NCI-H2227 treated with DMSO at 0.1 percent for 48 hours (cell line): ENCODE results near the gene FOXK2.
"Not testable (repeated sequence)": the region's sequence is repeated elsewhere in the genome, so short reads cannot be mapped to it uniquely, and the experiment has no call there.

ENCODE experiments used
- DNase-seq: peaks from one replicate; lab custom pipeline; 2025; lab: John Stamatoyannopoulos, UW

FOXK2 gene

DNA sequence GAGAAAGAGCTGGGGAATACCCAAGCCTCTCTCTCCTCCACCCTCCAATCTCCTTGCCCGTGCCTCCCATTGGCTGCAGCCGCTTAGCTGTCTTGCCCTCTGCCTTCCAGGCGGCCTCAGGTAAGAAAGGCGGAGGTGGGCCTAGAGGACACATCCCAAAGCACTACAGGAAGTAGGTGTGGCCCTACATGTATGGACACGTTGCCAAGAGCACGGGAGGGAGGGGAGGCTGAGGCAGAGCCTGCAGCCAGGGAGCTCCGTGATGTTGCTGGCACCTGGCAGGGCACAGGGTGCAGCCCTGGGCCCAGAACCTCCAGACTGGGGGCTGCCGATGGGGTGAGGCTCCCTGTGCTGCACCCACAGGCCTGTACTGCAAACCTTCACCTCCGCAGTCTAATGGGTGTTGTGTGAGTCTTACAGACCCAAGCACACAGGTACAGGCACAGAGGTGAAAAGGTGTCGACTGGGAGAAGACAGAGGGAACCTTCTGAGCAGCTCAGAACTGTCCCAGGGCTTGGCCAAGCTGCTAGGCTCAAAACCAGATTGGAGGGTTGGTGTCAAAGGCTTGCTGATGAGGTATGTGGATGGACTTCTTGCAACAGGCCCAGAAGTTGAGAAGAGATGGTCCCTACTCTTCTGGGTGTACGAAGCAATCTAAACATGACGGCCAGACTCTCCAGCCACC is 23.5 kb upstream of the FOXK2 start:
- no peak for DNase-seq

DNA sequence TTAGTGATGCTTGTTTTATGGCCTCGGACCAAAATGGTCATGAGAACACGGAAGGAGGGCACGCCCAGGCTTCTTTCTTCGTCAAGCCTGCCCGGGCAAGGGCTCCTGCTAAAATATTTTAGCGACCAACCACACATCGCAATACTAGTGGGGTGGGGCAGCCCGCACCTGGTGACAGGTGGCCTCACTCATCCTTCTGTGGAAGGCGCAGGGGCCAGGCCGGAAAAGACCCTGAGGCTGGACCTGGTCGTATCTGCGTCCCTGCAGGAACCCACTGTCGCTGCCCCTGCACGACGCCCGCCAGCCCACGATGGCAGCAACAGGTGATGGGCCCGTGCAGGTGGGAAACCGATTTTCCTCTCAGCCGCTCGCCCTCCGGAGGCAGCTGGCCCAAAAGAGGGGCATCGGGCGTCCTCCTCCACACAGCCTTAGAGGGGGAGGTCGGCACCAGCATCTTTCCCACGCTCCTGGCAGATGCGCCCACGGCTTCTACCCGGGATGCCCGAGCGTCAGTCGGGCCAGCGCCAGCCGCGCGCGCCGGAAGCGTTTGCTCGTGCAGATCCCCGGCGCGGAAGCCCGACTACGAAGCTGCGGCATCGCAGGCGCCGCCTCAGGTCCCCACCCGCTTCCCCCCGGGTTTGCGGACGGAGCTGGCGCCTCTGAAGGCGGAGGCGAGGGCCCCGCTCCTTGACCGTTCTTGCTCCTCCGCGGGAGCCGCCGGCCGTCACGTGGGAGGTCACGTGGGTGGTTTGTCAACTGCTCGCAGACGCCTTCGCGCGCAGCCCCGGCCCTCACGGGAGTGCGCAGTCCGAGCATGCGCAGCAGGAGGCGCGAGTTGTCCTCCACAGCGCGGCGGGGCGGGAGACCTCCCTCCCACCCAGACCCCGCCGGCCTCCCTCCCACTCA is 22.8 kb upstream of the FOXK2 start:
- peak; percentile 91 for DNase-seq

DNA sequence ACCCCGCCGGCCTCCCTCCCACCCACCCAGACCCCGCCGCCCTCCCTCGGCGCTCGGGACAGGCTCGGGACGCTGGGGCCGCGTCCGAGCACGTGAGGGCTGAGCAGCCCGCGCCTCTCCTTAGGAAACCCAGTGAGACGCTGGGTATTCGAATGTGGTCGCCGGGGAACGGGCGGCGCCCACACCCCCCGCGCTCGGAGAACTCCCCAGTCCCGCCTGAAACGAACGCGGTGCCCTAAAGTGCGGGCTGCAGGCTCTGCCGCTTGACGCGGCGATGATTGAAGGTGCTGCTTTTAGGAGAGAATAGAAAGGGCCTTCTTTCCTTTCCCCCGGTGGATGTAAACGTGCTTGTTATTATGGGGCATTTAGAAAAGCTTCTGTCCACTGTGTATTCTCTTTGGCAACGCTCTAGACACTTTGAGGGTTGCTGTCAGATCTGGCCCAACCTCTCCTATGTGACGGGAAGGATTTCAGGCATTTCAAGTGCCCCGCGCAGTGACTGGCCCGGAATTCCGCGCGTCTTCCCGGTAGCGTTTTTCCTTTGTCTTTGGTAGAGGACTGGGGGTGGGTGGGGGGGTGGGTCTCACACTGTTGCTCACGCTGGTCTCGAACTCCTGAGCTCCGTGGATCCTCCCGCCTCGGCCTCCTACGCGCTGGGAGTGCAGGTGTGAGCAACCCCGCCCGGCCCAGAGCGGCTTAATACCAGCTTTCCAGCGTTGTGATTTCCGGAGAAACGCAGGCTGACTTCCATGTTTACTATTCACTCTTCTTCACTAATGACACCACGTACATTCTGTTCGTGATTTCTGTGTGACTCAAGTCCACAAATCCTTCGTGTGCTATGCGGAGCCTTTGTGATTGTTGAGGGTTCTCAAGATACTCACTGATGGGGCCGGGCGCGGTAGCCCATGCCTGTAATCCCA is 21.8 kb upstream of the FOXK2 start:
- DNase-seq: peak; percentile 71

DNA sequence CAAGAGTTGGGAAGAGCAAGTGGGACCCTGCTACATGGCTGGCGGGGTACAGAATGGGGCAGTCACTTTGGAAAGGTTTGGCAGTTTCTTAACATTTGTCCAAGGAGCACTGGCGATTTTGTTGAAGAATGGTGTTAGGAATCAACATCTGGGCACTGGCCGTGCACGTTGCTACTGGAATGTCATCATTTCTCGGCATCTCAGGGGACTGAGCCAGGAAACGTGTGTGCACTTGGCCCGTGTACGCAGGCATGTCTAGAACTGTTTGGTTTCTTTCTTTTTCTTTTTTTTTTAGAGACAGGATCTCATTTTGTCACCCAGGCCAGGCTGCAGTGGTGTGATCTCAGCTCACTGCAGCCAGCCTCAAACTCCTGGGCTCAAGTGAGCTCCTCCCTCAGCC is 17.3 kb upstream of the FOXK2 start:
- DNase-seq: no peak

DNA sequence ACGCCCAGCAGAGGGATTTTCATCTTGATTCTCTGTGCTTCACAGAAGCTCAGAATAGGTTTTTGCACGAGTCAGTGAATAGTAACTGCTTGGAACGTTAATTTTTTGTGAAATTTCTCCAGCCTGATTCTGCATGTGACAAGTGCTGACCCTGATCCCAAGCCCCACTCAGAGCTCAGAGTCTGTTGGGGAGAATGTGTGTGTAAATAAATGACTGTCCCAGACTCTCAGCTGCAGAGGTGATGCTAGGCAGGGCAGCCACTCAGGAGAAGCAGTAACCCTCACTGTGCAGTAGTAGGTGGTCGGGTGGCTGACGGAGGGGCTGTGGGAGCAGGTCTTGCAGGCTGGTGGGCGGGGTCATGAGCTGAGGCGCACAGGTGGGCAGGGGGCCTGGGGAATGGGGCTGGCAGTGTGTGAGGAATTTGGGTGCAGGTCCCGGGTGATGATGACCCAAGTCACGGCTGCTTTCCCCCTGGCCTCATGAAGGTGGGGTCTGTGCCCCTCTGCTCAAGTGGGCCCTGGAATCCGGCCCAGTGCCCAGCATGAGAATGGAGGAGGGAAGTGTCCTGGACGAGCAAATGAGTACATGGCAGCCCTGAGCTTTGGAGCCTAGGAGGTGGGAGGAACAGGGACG is 16.3 kb upstream of the FOXK2 start:
- no peak for DNase-seq

DNA sequence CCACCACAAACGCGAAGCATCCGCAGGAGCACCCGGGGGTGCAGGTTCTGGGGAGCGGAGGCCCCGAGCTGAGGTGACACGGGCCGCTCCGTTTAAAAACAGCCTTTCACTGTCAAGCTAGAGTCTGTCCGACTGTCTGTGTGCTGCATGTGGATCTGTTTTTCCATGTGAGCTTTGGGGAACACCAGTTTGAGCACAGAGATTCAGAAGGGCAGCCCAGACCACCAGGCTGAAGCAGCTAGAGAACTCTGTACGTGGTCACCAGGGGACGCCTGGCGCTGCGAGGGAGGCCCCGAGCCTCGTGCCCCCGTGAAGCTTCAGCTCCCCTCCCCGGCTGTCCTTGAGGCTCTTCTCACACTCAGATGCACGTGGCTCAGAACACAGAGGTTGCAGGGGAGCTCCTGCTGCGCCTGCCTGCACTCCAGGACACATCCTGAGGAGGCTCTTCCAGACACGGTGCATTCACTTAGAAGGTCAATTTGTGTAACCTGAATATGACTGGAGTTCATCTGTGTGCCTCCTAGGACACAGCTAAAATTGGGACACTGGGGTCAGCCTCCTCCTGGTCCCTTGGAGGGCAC is 15.7 kb upstream of the FOXK2 start:
- DNase-seq: no peak

DNA sequence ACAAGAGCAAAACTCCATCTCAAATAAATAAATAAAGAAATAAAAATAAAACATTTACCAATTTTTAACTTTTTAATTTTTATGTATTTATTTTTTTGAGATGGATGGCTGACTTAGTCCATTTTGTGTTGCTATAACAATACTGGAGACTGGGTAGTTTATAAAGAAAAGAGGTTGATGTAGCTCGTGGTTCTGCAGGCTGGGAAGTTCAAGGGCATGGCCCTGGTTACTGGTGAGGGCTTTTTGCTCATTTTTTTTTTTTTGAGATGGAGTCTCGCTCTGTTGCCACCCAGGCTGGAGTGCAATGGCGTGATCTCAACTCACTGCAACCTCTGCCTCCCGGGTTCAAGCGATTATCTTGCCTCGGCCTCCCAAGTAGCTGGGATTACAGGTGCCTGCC is 14.2 kb upstream of the FOXK2 start:
- DNase-seq: no peak

DNA sequence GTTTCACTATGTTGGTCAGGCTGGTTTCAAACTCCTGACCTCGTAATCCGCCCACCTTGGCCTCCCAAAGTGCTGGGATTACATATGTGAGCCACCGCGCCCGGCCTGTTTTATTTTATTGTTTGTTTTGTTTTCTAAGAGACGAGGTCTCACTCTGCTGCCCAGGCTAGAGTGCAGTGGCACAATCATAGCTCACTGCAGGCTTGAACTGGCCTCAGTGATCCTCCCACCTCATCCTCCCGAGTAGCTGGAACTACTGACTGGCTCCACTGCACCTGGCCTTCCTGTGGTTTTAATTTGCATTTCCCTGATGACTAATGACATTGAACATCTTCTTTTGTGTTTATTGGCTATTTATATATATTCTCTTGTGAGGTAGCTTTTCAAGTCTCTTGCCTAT is 13.1 kb upstream of the FOXK2 start:
- DNase-seq: not testable (repeated sequence)

DNA sequence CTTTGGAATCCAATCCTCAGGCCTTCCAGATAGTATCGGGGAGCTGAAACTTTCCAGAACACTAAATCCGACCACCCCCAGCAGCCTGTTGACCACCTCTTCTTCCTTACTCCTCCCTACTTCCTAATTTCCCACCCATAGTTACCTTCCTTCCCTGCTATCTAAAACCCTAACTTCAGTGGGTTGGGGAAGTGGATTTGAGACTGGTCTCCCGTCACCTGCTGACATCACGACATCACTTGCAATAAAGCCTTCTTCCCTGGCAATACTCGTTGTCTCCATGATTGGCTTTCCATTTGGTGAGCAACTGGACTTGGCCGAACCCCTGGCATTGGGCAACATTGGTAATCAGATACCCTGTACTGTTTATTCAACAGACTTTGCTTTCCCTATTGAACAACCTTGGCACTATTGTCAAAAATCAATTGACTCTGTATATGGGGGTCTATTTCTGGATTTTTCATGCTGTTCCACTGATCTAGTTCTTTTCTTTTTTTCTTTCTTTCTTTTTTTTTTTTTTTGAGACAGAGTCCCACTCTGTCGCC is 11.8 kb upstream of the FOXK2 start:
- no peak for DNase-seq

DNA sequence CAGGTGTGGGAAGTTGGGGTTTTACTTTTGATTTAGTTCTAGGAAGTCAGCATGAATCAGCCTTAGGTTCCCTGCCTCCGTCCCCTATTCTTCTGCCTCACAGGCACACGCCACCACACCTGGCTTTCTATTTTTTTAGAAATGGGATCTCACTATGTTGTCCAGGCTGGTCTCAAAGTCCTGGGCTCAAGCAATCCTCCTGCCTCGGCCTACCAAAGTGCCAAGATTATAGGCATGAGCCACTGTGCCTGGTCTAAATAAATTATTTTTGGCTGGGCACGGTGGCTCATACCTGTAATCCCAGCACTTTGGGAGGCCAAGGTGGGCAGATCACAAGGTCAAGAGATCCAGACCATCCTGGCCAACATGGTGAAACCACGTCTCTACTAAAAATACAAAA is 7.9 kb upstream of the FOXK2 start:
- not testable (repeated sequence) for DNase-seq

DNA sequence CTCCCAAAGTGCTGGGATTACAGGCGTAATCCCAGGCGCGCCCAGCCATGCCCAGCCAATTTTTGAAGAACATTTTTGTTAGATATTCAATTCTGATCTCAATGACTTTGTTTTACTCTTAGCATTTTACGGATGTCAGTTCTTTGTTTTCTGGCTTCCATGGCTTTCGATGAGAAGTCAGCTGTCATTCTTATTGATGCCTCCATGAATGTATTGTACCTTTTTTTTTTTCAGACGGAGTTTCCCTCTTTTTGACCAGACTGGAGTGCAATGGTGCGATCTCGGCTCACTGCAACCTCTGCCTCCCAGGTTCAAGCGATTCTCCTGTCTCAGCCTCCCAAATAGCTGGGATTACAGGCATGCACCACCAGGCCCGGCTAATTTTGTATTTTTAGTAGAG is 5.7 kb upstream of the FOXK2 start:
- not testable (repeated sequence) for DNase-seq

DNA sequence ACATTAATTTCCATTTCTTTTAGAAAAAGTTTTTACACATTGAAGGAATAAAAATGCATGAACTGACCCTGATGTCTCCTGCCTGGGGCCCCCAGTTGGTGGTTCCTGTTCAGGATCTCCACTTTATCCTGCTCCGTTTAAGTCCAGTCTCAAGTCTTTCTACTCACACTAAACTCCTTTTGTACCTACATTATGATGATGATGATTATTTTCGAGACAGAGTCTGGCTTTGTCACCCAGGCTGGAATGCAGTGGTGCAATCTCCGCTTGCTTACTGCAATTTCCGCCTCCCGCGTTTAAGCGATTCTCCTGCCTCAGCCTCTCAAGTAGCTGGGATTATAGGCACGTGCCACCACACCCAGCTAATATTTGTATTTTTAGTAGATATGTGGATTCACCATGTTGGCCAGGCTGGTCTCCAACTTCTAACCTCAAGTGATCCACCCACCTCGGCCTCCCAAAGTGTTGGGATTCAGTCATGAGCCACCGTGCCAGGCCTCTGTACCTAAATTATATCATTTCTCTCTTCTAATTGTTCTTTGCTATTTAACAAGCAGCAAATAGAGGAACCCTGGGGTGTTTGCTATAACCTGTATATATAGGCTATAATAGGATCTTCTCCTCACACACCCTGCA is 2.2 kb upstream of the FOXK2 start:
- DNase-seq: no peak

DNA sequence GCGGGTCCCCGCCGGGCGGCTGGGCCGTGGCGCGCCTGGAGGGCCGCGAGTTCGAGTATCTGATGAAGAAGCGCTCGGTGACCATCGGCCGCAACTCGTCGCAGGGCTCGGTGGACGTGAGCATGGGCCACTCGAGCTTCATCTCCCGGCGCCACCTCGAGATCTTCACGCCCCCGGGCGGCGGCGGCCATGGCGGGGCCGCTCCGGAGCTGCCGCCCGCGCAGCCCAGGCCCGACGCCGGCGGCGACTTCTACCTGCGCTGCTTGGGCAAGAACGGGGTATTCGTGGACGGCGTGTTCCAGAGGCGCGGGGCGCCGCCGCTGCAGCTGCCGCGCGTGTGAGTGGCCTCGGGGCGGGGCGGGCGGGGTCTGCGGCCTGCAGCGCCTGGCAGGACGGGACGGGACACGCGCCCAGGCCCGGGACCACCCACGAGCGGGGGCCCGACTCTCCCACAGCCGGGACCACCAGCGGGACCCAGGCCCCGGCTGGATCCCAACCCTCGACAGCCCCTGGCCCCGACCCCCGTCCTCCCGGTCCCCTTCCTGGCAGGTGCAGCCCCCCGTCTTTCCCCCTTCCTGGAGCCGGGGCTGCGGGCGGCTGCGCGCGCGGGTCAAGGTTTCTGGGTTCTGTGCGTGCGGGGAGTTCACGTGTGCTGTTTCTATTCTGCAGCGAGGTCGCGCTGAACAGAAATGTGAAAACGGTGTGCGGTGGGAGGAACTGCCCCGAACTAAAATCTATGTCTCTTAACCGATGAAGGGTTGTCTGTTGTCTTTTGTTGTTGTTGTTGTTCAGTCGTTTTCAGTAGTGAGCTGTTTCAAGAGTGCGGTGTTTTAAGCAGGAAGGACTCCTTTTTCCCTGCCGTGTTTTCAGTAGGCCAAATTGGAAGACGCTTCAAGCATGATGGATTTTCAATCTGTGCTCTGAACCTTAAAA is 705 bp downstream of the FOXK2 start:
- no peak for DNase-seq

DNA sequence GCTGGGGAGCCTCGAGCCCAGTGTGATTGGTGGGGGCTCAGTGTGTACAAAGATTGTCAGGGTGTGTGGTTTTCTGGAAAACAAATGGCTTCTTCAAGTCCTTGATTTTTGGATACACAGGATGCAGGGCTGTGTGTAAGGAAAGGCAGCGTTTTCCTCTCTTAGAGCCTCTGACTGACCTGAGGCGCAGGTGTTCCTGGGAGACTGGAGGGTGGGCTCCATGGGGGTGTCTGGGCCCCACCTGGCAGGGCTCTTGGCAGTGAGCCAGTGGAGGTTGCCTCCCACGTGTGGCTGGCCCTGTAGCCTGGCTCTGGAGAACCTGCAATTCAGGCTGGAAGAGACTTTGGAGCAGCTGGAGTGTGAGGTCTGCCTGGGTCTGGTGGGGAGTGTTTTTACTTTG is 5.0 kb downstream of the FOXK2 start:
- no peak for DNase-seq

DNA sequence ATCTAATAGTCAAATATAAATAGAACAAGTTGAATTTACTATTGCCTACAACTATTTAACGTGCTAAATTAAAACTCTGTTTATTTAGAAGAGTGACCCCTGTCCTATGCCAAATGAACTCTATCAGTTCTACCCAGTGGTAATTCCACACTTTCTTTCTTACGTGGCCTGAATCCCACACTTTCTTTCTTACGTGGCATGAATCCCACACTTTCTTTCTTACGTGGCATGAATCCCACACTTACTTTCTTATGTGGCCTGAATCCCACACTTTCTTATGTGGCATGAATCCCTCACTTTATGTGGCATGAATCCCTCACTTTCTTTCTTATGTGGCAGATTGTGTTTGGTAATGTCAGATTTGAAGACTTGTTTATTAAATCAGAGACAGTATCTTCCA is 6.2 kb downstream of the FOXK2 start:
- DNase-seq: no peak

DNA sequence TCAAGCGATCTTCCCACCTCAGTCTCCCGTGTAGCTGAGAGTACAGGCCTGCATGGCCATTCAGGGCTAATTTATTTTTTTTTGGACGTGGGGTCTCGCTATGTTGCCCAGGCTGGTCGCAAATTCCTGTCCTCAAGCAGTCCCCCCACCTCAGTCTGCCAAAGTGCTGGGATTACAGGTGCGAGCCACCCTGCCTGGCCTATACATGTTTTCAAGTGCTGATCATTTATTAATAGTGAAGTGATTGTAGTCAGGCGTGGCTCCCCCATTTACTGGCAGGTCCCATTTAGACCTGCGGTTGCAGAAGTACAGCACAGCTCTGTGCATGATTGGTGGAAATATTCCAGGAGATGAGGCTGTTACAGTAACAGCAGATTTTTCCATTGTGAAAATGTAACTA is 8.4 kb downstream of the FOXK2 start:
- no peak for DNase-seq

DNA sequence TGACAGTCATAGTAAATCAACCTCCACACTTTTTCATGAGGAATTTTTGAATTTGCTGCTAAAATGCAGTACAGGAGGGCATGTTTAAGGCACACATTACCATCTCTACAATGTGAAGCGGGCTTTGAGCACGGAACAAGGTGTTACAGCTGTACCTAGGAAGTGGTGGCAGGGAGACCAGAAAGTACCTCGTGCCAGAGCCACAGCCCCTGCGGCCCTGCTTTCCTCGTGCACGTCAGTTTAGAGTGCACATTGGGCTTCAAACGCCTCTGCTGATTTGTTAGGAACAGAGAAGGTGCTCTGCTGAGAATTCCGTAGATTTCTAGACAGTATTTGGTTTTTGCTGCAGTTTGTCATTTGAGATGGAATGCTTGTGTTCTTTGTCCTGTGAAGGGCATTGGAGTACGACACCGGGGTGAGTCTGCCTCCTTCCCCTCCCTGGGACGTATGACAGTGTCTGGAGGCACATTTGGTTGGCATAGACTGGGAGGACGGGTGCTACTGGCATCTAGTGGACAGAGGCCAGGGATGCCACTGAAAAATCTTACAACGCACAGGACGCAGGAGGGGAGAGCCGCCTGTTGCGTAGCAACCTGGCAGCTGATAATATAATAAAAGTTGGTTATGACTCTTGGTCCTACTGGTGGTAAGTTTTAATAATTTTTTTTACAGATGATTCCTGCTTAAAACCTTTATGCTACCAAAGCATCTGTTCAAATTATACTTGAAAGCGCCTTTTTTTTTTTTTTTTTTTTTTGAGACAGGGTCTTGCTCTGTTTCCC is 9.1 kb downstream of the FOXK2 start:
- peak; percentile 41 for DNase-seq

DNA sequence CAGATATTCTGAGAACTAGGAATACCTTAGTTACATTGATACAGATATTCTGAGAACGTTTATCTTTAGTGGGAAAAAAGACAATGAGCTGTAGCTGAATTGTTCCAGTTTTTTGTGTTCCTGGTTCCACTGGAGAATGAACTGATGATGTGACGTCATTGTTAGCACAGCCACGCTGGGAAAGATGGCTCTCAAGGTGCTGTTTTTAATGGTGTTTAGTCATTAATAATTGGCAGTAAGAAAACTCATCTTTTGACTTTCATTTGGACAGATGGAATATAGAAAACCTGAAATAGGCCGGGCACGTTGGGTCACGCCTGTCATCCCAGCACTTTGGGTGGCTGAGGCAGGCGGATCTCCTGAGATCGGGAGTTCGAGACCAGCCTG is 10.4 kb downstream of the FOXK2 start:
- no peak for DNase-seq

DNA sequence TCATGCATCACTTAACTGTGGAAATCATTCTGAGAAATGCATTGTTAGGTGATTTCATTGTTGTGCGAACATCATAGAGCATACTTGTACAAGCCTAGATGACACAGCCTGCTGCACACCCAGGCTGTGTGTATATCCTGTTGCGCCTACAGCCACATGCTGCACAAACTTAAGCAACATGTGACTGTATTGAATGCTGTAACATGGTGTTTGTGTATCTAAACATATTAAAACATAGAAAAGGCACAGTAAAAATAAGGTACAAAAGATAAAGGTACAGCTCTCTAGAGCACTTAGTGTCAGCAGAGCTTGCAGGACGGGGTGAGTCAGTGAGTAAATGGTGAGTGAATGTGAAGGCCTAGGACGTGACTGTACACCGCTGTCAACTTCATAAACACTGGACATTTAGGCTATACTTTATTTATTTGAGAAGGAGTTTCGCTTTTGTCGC is 11.9 kb downstream of the FOXK2 start:
- DNase-seq: no peak
